Stimulated activated naive CD4-positive, alpha-beta T cell treated with Interleukin-2 at 50 U/mL for 16 hours (primary cell): ENCODE measurements around the gene ADORA2A.

Experiments used
- DNase-seq: peaks from one replicate; lab custom pipeline; 2025; lab: John Stamatoyannopoulos, UW

The ADORA2A gene

DNA sequence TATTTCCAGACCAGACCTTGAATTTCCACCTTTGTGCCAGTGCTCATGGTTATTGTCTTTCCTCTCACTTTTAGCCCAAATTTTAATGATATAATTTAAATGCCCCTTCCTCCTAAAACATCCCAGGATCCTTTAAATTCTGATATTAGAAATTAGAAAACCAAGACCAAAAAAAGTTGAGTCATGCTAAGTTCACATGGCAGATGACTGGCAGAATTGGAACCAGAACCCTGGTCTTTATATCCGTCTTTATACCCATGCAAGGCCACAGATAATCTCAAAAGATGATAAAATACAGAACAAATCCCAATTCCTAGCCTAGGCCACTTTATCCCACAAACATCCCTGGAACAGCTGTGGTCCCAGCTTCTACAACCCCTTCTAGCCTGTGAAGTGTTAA, 26.5 kb downstream of the ADORA2A start:
- DNase-seq = no peak

DNA sequence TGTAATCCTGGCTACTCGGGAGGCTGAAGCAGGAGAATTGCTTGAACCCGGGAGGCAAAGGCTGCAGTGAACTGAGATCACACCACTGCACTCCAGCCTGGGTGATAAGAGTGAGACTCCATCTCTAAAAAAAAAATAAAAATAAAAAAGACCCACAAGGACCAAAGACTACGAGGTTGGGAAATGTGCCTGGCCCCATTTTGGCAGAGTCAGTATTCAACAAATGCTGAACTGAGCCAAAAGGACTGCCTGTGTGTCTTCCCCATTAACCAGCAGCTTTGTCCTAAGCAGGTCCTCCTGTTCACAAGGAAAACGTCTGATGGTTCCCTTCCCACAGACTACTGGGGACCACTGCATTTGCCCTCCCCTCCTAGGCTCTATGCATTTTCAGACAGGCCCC, 27.6 kb downstream of the ADORA2A start:
- no peak for DNase-seq

DNA sequence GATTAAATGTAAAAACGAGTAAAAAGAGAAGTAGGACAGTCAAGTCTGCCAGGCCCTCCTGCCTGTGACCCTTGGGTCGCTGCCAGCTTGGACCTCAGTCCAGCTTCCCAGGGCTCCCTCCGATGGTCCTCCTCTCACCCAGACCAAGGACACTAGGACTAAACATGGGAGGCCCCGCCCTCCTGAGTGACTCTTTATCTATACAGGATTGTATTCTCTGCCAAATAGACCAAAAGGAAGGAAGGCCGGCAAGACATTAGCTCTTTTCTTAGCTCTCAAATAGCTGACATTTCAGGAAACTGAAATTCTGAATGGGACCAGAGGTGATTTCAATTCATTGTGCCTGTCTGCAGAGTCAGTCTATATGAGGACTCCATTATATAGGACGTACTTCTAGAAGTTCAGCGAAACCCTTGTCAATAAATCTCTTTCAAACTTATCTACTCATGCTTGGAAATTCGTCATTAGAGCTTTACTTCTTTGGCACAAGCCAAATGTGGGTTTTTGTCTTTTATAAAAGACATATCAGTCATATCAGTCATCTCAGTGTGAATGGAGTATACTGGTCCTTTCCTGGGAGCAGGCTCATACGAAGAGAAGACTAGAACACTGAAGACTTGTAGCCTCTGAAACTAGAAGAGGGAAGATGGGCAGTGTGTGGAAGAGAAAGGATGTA, 28.5 kb downstream of the ADORA2A start:
- no peak for DNase-seq

DNA sequence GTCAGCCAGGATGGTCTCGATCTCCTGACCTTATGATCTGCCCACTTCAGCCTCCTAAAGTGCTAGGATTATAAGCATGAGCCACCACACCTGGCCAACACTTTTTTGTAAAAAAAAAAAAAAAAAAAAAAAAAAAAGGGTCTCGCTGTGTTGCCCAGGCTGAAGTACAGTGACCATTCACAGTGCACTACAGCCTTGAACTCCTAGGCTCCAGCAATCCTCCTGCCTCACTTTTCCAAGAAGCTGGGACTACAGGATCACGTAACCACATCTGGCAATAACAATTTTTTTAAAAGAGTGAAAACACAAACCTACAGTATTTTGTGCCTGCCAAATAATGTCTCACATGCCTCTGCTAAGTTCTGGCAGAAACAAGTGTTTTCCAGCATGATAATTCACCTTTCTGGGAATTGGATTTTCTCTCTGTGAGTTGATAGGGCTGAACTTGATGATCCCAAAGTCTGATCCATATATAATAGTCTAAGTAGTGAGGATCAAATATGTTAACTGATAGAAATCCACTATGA, 30.6 kb downstream of the ADORA2A start:
- no peak for DNase-seq

DNA sequence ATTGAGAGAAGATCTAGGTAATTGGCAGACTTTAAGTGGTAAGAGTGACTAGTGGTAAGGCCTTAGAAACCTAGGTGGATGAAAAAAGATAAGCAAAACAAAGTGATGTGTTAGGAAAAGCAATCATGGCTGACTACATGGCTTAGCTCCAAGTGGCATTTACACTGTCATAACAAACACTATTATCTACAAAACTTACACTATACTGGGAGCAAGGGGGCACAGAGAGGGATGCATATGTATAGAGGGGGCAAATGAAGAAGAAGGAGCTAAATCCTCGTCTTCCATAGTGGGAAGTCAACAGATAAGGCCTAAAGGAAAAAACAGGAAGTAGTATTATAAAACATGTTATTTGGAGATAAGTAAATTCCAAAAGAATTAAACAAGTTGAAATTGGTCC, 32.5 kb downstream of the ADORA2A start:
- no peak for DNase-seq

DNA sequence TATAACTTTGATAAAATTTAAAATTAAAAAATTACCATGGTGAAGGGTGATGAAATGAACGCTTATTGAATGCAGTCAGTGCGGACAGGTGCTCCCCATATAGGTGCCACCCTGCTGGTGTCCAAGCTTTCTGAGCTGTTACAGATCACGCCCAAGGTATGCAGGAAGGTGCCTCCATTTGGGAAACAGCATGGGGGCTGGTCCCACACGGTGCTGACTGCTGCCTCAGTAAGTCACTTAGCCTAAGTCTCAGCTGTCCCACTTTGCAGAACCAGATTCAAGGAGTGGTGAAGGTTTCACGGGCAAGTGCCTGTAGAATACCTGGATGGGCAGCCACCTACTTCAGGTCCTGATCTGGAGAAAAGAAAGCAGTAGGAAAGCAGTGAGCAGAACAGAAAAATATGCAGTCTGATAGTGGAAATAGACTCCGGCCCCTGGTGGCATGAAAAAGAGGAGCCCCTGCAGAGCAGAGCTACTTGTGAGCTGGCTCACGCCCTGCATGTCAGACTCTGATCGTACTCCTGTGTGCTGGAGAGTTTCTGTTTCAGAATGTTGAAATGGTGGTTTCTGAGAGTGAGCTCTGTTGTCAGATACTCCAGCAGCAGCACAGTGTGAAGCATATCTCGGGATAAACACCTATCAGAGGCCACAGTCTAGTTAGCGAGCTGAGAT, 33.2 kb downstream of the ADORA2A start:
- no peak for DNase-seq

DNA sequence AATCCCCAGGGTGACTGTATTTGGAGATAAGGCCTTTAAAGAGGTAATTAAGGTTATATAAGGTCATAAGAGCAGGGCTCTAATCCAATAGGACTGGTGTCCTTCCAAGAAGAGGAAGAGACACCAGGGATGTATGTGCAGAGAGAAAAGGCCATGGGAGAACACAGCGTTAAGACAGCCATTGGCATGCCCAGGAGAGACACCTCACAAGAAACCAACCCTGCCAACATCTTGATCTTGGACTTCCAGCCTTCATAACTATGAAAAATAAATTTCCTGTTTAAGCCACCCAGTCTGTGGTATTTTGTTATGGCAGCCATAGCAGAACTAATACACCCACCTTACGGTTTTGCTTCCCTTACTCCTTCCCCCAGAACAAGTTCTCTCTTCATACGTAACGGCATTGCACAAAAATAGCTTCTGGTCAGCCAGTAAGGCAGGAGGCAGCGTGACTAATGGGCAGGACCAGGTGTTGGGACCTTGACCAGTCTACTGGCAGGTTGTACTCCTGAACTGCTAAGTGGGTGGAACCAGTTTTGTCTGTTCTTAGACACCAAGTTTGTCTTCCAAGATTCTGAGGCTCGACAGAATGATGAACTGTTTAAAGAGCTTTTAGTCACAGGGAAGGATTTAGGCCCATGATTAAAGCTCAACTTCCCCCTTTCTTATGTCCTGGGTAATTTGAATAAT, 35.8 kb downstream of the ADORA2A start:
- no peak for DNase-seq

DNA sequence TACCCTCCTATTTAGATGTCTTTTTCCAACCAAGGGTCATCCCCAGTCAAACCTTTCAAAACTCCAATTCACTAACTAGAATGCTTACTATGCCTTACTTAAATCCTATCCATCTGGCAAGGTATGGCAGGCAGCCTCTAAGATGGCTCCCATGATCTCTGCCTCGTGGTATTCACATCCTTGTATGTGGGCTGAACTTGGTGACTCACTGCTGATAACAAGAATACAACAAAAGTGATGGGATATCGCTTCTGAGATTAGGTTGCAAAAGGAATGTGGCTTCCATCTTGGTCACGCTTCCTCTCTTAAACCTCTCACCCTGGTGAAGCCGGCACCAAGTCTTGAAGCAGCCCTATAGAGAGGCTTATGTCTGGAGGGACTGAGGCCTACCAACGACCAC, 38.2 kb downstream of the ADORA2A start:
- DNase-seq = no peak

DNA sequence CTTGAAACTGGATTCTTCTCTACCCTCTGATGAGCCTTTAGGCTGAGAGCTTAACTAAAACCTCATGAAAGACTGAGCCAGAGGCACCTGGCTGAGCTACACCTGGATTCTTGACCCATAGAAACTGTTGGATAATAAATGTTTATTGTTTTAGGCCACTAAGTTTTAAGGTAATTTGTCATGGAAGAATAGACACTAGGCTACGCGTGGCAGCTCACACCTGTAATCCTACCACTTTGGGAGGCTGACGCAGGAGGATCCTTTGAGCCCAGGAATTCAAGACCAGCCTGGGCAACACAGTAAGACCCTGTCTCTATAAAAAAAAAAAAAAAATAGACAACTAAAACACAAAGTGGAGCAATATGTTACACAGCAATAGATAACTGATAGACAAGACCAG, 38.6 kb downstream of the ADORA2A start:
- no peak for DNase-seq

DNA sequence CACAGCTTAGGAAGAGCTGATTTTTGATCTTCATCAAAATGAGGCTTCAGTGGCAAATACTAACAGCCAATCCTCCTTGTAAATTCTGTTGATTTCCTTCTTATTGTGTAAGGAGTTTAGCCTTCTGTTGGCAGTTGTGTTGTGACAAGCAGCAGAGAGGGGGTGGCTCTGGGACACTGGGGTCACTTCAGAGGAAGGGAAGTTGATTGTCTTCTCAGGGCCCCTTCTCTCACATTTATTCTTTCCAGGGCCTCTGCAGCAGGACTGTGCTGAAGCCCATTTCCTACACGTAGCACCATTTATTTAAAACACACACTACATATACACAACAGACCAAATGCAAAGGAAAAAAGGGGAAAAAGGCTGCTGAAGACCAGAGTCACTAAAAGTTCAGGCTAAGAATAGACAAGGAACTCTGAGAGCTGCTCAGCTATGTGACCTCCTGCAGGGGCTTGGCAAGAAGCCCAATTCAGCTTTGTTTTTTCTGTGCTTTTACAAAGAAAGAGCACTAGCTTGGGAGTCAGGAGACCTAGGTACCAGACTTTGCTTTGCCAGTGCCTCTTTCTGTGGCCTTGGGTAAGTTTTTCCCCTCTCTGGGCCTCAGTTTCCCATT, 39.4 kb downstream of the ADORA2A start:
- no peak for DNase-seq

DNA sequence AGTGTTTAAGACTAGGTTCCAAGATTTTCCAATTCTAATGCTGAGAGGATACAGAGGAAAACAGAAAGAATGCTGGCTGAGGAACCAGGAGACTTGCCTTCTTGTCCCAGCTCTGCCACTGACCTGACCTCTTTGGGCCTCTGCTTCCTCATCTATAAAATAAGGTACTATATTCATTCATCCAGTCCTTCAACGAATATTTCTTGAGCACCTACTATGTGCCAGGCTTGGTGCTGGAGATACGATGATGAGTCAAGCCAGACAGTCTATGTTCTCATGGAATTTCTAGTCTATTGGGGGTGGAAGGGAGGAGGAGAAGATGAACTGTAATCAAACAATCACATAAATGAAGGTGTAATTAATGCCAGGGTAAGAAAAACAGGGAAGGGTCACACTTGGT, 39.9 kb downstream of the ADORA2A start:
- DNase-seq = no peak

DNA sequence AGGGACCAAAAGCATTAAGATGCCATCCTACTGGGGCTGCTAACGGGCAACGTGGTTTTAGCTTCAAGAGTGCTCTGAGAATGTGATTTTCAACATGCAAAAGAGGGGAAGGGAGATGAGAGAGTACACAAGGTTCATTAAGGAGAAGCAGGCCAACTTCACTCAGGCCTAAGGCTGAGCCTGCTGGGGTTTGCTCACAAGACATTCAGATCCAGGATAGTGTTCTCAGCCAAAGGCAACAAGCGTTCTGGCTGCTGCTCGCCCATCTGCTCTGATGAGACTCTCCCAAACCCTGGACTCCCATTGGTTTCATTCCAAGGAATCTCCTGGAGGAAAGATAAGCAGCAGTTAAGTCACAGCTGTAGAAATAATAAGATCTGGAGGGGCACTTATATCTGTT, 44.2 kb downstream of the ADORA2A start:
- no peak for DNase-seq

DNA sequence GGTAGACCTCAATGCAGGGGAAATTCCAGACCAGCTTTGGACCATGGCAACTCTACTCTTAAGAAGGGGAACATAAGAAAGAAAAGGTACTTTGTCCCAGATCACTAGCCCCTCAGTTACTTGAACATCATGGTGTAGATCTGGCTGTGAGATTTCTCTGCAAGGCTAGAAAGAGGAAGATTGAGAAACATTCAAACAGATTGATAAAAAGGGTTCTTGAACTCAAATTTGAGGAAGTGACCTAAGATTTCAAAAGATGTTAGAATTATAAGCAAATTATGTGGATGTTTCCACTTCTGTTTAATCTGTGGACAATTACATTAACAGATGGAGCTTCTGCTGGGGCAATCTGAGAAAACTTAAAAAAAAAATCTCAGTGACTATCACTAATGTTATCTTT, 45.9 kb downstream of the ADORA2A start:
- no peak for DNase-seq

DNA sequence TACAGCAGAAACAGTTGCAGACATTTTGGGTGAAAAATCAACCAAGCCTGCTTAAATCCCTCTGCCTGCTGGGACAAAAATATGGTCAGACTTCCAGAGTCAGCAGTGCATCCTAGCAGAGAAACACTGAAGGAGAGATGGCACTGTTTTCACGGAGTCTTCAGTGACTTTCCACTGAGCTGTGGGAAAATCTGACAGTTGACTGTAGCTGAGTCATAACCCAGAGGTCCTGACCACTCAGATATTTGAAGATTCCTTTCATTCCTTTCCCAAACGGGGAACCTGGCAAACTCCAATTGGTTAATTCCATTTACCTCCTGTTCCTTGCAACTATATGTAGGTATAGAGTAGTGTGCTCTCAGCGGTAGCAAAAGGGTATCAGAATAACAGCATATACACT, 46.8 kb downstream of the ADORA2A start:
- DNase-seq = no peak

DNA sequence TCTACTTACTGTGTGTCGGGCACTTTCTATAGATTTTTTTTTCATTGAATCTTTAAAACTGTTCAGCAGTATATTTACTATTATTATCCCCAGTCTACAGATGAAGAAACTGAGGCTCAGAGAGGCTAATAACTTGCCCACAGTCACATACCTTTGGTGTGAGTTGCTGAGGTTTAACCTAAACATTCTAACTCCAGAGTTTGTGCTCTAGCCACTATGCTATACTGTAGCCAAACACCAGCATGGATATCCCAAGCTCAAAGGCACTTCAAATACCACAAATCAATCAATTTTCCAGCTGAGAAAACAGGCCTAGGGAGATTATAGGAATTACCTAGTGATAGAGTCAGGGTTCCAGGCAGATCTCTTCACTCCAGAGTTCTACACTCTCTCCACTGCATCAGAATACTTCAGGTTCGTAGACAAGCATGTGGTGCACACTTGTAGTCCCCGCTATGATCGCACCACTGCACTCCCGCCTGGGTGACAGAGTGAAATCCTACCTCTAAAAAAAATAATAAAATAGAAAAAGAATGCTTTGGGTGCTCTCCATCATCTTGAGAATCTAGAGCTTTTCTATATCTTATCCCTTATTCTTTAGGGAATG, 47.4 kb downstream of the ADORA2A start:
- DNase-seq = no peak

DNA sequence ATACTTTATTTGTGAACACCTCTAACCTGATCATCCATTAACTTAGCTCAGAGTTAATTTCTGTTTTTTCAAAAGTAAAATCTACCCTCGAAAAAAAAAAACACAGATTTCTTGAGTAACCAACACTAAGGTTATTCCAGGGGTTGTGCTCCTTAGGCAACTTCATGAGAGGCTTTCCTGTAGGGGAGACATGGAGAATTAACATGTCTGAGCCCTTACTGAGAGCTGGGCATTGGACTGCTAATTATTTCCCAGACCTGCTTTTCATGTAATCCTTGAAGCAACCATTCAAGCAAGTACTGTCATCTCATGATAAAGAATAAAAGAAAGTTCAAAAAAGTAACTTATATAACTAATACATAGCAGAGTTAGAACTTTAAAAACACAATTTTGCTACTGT, 54.2 kb downstream of the ADORA2A start:
- DNase-seq = no peak

DNA sequence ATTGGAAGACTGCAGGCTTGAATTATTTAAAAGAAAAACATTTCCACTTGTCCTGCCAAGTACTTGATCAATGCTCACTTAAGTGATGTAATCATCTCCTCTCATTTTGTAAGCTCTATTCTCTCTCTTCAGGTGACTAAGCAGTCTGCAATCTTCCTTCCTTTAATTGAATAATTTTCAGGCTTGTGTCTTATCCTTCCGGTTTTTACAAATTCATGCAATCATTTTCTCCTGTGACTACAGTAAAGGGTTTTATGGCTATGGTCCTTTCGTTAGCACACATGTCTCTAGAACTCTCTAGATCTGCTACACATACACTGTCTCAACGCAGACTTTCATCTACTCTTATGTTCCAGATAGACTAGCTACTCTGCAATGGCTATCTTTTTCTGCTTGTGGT, 55.2 kb downstream of the ADORA2A start:
- DNase-seq = no peak

DNA sequence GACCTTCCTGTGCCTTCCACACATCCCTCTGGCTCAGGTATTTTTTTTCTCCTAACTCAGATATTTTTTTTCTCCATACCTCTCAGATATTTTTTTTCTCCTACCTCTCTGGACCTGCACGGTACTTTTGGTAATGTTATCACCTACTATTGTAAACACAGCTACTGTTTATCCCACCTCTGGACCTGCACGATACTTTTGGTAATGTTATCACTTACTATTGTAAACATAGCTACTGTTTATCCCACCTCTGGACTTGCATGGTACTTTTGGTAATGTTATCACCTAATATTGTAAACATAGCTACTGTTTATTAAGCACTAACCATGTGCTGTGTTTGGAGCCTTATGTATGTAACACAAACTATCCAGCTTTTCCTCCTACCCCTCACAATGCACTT, 55.6 kb downstream of the ADORA2A start:
- DNase-seq = no peak

DNA sequence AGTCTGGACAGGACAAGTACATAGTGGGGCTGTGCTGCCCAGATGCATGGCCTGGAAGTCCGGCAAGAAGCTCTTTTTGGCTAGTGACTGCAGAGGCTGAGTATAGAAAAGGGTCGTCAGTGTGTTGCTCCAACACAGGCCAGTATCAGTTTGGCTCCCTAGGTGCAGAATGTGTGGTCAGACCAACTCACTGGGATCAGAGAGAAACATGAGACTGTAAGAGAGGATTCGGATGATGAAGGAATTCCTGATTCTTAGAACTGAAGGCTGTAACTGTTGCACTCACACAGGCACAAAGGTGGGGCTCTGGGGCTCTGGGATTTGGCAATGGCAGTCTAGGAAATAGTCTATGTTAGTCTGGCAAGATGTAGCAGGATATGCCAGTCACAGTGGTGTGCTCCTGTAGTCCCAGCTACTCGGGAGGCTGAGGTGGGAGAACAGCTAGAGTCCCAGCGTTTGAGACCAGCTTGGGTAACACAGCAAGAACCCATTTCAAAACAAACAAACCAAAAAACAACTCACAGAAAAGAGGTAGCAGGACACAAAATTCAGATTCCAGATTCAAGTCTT, 56.7 kb downstream of the ADORA2A start:
- DNase-seq = no peak

DNA sequence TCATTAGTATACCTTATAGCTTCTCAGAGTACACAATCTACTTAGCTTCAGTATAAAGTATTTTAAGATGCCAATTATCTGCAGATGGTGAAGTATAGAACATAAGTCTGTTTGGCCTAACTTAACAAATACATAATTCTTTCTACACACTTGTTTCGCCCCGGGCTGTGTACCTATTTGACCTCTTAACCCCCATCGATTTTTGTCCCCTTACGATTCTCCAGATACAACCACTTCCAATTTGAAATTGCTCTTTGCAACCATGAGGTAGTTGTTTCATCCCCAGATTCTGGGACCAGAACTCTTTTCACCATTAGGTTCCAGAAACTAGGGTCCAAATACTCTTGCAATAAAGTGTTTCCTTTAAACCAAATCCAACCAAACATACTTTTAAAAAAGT, 57.8 kb downstream of the ADORA2A start:
- no peak for DNase-seq

DNA sequence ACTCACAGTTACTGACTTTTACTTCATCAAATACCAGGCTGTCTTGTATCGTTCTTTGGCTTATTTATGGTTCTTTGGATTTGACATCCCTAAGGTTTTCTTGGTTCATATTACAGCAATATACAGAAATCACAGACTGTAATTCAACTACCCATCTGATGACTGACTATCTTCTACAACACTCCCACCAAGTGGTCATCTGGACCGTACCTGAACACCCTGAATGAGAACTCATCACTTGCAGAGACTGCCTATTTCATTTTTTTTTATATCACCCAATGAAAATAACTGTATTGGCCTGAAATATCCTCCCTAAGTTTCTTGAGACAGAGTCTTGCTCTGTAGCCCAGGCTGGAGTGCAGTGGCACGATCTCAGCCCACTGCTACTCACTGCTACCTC, 58.2 kb downstream of the ADORA2A start:
- no peak for DNase-seq

DNA sequence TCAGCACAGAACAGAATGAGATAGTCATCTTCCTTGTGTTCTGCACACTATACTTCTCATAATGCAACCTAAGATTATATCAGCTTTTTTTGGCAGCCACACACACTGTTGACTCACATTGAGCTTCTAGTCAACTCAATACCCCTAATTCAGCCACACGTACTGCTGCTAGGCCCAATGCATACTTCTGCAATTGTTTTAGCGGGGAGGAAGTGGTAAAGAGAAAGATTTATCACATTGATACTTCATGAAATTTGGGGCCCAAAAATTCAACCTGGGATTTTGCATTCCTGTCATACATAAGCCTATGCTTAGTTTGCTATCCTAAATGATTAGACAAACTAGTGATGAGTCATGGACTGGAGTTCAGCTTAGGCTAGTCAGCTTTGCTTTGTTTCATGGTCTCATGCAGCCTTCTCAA, 59.1 kb downstream of the ADORA2A start:
- peak; percentile 5 for DNase-seq
